Stimulated activated naive CD8-positive, alpha-beta T cell treated with anti-CD3 and anti-CD28 coated beads, Interleukin-15, amount 100 ng/mL, for 72 hours (primary cell): ENCODE results near the gene USP50.
"Not testable (repeated sequence)": the region's sequence is repeated elsewhere in the genome, so short reads cannot be mapped to it uniquely, and the experiment has no call there.

ENCODE experiments used
- ATAC-seq: fragments of 150-1000 bp; cut with Tn5 transposase; 2 replicates; pipeline ENCODE4 v1.10.0; 2021; ENCODE audit warnings: mild to moderate bottlenecking, moderate library complexity
- DNase-seq, 2 donors: peaks; one replicate each; pipeline ENCODE4 v3.0.0; 2021 to 2022
- H3K27ac Mint-ChIP-seq, 2 donors: one replicate each; pipeline ENCODE4 v1.8.0; 2022; ENCODE audit warnings: mild to moderate bottlenecking in 2 of 2, mixed read lengths in 2 of 2, moderate library complexity in 2 of 2
- H3K27me3 Mint-ChIP-seq: one replicate; pipeline ENCODE4 v1.8.0; 2022; ENCODE audit warnings: mixed read lengths
- H3K4me1 Mint-ChIP-seq: one replicate; pipeline ENCODE4 v1.8.0; 2022; ENCODE audit warnings: mild to moderate bottlenecking, mixed read lengths
- H3K4me3 Mint-ChIP-seq, 2 donors: one replicate each; pipeline ENCODE4 v1.8.0; 2022; ENCODE audit warnings: mild to moderate bottlenecking in 2 of 2, mixed read lengths in 2 of 2, moderate library complexity in 1 of 2
- H3K9me3 Mint-ChIP-seq, 2 donors: one replicate each; pipeline ENCODE4 v1.8.0; 2022; ENCODE audit warnings: mixed read lengths in 2 of 2

USP50 gene

GRCh38 chr15:50546566-50546965, at the start of gene USP50:
TSS of gene USP50 (minus strand) at chr15:50546666. CDS start at chr15:50546525, 141 bp downstream.
- no peak within 1 kb of the TSS for H3K4me3 Mint-ChIP-seq
- H3K27me3 Mint-ChIP-seq, result peaks cover 14% of the 10 kb centered on the region
- no peaks in the 10 kb centered on the region for H3K4me1 Mint-ChIP-seq
- ATAC-seq (no peak), DNase-seq (no peak)
- no peaks in the 10 kb centered on the region for H3K9me3 Mint-ChIP-seq
- H3K27ac Mint-ChIP-seq, result peak within 1 kb of the TSS in 1 of 2 donors; percentile 48

DNA sequence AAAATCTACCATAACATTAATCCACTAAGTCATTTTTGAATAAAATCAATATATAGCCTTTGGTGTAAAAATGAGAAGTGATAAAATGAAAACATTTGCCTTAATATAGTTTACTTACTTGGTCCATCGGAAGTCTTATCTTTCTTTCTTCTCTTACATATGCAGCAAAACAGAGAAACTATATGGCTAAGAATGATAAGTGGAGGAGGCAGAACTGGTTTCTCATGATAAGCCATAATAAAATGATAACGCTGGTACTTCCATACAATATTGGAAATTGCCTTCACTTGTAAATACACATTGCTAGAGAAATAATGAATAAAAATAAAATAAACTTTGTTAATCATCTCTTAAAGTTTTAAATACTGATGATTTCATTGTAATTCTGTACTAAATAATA, 47.8 kb upstream of the USP50 start:
- no peak overlapping the region for H3K4me3 Mint-ChIP-seq
- no peak overlapping the region for H3K27ac Mint-ChIP-seq
- H3K4me1 Mint-ChIP-seq, result no peaks in the 10 kb centered on the region
- no peaks in the 10 kb centered on the region for H3K9me3 Mint-ChIP-seq
- DNase-seq, result no peak
- H3K27me3 Mint-ChIP-seq, result no peaks in the 10 kb centered on the region
- ATAC-seq, result no peak

DNA sequence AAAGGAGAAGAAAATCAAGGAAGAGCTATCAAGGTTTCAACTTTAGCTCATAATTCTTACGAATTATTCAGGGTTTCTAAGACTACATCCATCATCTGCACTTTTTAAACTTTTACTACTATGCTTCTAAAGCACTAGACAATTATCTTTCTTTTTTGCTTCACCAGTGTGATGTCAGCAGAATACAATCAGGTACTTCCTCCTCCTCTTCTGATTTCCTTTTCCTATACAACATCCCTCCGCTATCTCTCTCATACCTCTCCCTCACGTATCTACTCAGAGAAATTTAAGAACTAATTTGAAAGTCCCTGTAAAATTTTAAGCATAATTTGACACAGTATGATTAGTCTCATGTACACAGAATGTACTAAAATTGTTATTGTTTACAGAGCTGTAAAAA, 47.3 kb upstream of the USP50 start:
- DNase-seq (no peak), ATAC-seq (no peak)
- H3K4me3 Mint-ChIP-seq, result no peak overlapping the region
- H3K27ac Mint-ChIP-seq, result peak overlapping the region in 1 of 2 donors; percentile 48
- no peaks in the 10 kb centered on the region for H3K27me3 Mint-ChIP-seq
- no peaks in the 10 kb centered on the region for H3K4me1 Mint-ChIP-seq
- no peaks in the 10 kb centered on the region for H3K9me3 Mint-ChIP-seq

DNA sequence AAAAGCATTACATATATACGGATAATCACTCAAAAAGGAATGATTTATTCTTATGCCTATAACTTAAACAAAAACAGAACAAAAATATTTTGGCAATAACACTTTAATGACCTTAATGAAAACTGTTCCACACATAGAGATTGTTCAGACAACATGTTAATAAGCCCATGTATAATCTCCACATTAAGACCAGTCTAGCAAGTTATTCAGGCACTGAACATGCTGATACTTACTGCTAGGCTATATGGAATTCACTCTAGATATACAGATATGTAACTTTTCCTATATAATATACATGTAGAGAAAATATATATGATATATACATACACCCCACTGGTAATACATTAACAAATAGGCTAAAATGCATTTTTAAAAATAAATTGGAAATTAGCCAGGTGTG, 43.8 kb upstream of the USP50 start:
- Mint-ChIP-seq H3K9me3 (no peaks in the 10 kb centered on the region), H3K27me3 (no peaks in the 10 kb centered on the region), H3K4me3 (no peak overlapping the region), H3K4me1 (no peaks in the 10 kb centered on the region), H3K27ac (no peak overlapping the region)
- DNase-seq (no peak), ATAC-seq (no peak)

DNA sequence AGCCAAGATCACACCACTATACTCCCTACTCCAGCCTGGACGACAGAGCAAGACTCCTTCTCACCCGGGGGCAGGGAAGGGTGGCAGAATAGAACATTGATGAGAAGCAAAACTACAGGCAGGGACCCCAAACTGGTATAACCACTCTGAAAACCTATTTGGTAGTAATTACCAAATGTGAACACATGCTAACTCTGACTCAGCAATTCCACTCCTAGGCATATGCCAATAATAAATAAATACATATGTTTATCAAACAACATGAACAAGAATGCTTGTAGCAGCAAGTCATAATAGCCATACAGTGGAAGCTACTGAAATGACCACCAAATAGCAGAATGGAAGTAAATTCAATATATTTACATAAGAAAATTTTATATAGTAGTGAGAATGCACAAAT, 31.0 kb upstream of the USP50 start:
- Mint-ChIP-seq H3K4me3 (no peak overlapping the region), H3K27ac (no peak overlapping the region), H3K27me3 (no peaks in the 10 kb centered on the region), H3K9me3 (no peaks in the 10 kb centered on the region), H3K4me1 (no peaks in the 10 kb centered on the region)
- ATAC-seq (no peak), DNase-seq (no peak)

DNA sequence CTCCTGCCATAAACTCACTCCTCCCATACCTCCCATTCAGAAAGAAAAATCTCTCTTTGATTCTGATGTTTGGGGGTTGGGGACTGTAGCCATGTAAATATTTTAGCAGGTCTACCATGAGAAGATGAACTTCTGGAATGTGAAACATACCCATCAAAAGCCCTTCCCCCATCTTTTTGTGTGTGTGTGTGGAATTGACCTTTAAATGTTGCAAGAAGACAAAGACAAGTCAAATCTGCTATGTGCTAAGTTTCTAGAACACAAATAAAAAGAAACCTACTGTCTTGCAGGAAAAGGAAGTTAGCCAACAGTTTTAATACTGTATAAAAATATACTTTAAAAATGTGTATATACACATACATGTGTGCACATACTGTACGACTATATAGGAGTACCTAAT, 29.7 kb upstream of the USP50 start:
- no peaks in the 10 kb centered on the region for H3K9me3 Mint-ChIP-seq
- no peaks in the 10 kb centered on the region for H3K4me1 Mint-ChIP-seq
- DNase-seq, result no peak
- H3K27me3 Mint-ChIP-seq, result no peaks in the 10 kb centered on the region
- no peak overlapping the region for H3K4me3 Mint-ChIP-seq
- no peak for ATAC-seq
- peak overlapping the region; percentile 25 to 37 for H3K27ac Mint-ChIP-seq

DNA sequence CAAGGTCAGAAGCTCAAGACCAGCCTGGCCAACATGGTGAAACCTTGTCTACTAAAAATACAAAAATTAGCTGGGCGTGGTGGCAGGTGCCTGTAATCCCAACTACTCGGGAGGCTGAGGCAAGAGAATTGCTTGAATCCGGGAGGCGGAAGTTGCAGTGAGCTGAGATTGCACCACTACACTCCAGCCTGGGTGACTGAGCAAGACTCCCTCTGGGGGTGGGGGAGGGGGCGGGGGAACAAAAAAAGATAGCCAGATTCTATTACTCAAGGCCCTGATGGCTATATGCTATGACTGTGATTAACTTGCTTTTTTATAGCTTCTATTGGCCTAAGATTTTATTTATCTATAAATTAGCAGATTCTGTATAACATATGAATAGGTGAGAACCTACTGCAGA, 27.4 kb upstream of the USP50 start:
- not testable (repeated sequence) for H3K9me3 Mint-ChIP-seq, ATAC-seq, H3K27ac Mint-ChIP-seq, DNase-seq, H3K27me3 Mint-ChIP-seq, H3K4me1 Mint-ChIP-seq, H3K4me3 Mint-ChIP-seq

GRCh38 chr15:50563756-50564155, 17.3 kb upstream of the USP50 start:
- Mint-ChIP-seq H3K9me3 (no peaks in the 10 kb centered on the region), H3K27ac (no peak overlapping the region), H3K27me3 (no peaks in the 10 kb centered on the region), H3K4me1 (peaks cover 20% of the 10 kb centered on the region), H3K4me3 (no peak overlapping the region)
- no peak for DNase-seq
- ATAC-seq, result peak; percentile 59

DNA sequence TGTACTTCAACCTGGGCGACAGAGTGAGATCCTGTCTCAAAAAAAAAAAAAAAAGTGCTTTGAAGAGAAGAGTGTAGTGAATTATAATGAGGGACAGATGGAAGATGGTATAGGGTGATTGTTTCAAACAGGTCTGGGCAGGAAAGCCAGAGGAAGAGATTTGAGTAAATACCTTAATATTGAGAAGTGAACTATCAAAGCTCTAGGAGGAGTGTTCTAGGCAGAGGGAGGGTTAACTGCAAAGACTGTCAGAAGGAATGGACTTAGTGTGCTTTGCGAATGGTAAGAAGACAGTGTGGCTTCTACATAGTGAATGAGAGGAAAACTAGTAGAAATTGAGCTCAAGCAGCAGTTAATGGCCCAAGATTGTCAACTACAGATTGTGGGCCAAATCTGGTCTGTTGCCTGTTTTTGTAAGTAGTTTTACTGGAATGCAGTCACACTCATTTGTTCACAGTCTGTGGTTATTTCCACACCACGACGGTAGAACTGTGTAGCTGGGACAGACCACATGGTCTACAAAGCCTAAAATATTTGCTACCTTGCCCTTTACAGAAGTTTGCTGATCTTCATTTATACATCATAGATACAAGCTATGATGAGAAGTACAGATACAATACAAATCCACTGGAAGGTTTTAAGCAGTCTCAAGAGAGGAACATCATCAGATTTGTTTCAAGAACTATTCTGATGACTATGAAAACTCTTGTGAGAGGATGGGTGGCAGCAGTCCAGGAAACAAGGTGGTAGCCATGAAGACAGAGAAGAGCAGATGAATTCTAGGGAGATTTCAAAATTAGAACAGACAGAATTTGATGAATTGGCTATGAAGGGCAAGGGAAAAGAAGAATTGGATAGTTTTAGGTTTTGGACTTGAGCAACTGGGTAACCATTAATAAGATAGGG, 16.5 kb upstream of the USP50 start:
- Mint-ChIP-seq H3K27ac (peak overlapping the region; percentile 12 to 79), H3K4me3 (peak overlapping the region in 1 of 2 donors; percentile 30), H3K9me3 (no peaks in the 10 kb centered on the region), H3K4me1 (peaks cover 23% of the 10 kb centered on the region), H3K27me3 (no peaks in the 10 kb centered on the region)
- DNase-seq (peak in 1 of 2 donors; percentile 28), ATAC-seq (peak; percentile 93)

GRCh38 chr15:50558012-50558411, 11.5 kb upstream of the USP50 start:
- Mint-ChIP-seq H3K9me3 (no peaks in the 10 kb centered on the region), H3K27ac (peak overlapping the region; percentile 40 to 42), H3K4me3 (no peak overlapping the region), H3K4me1 (peaks cover 28% of the 10 kb centered on the region), H3K27me3 (no peaks in the 10 kb centered on the region)
- peak; percentile 79 for ATAC-seq
- no peak for DNase-seq

GRCh38 chr15:50556642-50557371, 10.3 kb upstream of the USP50 start:
- Mint-ChIP-seq H3K4me1 (peaks cover 18% of the 10 kb centered on the region), H3K4me3 (peak overlapping the region in 1 of 2 donors; percentile 10), H3K9me3 (no peaks in the 10 kb centered on the region), H3K27me3 (no peaks in the 10 kb centered on the region), H3K27ac (no peak overlapping the region)
- no peak for DNase-seq
- ATAC-seq, result no peak

- Mint-ChIP-seq H3K9me3 (no peaks in the 10 kb centered on the region), H3K4me3 (no peak overlapping the region), H3K27ac (no peak overlapping the region), H3K4me1 (peaks cover 7% of the 10 kb centered on the region), H3K27me3 (no peaks in the 10 kb centered on the region)
- DNase-seq (no peak), ATAC-seq (no peak)
Measured at GRCh38 chr15:50552238-50552637, 5.8 kb upstream of the USP50 start.

GRCh38 chr15:50549326-50549725, 2.9 kb upstream of the USP50 start:
- Mint-ChIP-seq H3K9me3 (no peaks in the 10 kb centered on the region), H3K27ac (no peak overlapping the region), H3K4me1 (no peaks in the 10 kb centered on the region), H3K27me3 (no peaks in the 10 kb centered on the region), H3K4me3 (no peak overlapping the region)
- DNase-seq (no peak), ATAC-seq (no peak)

DNA sequence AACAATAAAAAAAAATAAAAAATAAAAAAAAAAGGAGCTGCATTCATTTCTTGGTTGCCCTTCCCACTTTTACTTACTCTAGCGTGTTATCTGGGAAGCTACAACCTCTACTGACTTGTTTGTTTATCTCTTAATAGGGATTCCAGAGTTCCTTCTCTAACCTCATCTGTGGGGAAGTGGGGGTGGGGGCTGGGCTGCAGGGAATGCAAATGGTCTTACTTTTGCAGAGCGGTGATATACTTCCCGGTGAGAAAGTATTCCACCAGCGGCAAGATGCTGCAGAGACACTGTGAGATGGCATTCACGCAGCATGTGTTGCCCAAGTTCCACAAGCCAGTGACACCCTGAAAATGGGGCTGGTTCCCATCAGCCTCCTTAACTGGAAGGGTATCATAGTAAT, 2.1 kb downstream of the USP50 start:
- Mint-ChIP-seq H3K9me3 (no peaks in the 10 kb centered on the region), H3K4me3 (no peak overlapping the region), H3K27me3 (peaks cover 14% of the 10 kb centered on the region), H3K27ac (no peak overlapping the region), H3K4me1 (no peaks in the 10 kb centered on the region)
- DNase-seq, result no peak
- no peak for ATAC-seq

DNA sequence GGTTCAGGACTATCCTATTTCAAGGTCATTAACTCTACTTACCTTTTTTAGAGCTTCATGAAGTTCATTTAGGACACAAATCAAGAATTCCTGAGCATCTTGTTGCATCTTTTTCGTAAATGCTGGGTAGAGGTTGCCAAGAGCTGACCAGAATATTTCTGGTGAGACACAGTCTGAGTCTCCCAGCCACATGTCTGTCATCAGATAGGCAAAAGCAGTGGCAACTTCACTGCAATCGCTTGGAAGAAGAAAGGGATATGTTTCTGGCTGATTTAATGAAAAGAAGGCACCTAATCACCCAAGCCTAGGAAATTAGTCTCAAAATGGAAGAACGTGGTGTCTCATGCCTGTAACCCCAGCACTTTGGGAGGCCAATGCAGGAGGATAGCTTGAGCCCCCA, 2.9 kb downstream of the USP50 start:
- no peaks in the 10 kb centered on the region for H3K4me1 Mint-ChIP-seq
- H3K27ac Mint-ChIP-seq, result no peak overlapping the region
- H3K4me3 Mint-ChIP-seq, result no peak overlapping the region
- no peak for DNase-seq
- no peak for ATAC-seq
- peaks cover 14% of the 10 kb centered on the region for H3K27me3 Mint-ChIP-seq
- no peaks in the 10 kb centered on the region for H3K9me3 Mint-ChIP-seq

DNA sequence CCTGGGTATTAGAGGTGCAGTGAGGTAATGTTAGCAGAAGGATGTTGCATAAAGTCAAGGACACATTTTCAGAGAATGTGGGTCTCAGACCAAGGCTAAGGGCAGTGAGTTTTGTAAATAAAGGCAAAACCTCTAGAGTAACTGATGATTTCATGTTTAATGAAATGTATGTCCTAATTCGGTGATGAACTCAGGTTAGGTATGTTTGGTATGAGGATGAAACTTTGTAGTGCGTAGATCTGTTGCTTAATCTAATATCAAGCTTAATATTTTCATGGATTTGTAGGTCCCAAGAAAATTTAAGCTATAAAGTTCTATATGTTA, 3.6 kb downstream of the USP50 start:
- peaks cover 14% of the 10 kb centered on the region for H3K27me3 Mint-ChIP-seq
- H3K4me1 Mint-ChIP-seq, result no peaks in the 10 kb centered on the region
- no peaks in the 10 kb centered on the region for H3K9me3 Mint-ChIP-seq
- no peak overlapping the region for H3K4me3 Mint-ChIP-seq
- H3K27ac Mint-ChIP-seq, result no peak overlapping the region
- DNase-seq, result no peak
- ATAC-seq, result no peak
